Renal pelvis (tissue), 12 donors: ENCODE results near the gene MGAT4D. TPM values are rescaled to one million over a fixed set of nuclear protein-coding genes. Genes with fewer than 3 reads are reported as not detected.
A peak's percentile ranks its signal among the peaks of the same experiment; 100 is the strongest.
"Not testable (repeated sequence)": the region's sequence is repeated elsewhere in the genome, so short reads cannot be mapped to it uniquely, and the experiment has no call there.

Source experiments
- DNase-seq: peaks from one replicate; pipeline ENCODE4 v3.0.0-alpha.2; 2013
- long read RNA-seq, 16 experiments: transcript quantifications; one replicate each; lab custom pipeline, GENCODE V29; 2026
- polyA plus RNA-seq, 3 donors: library from polyadenylated mRNA; unstranded; fragments of 120-200 nt; gene quantifications; one replicate each; pipeline ENCODE4 v1.2.1, GENCODE V29; 2013; ENCODE audit not compliant: insufficient read length in 3 of 3

The MGAT4D gene
- polyA plus RNA-seq = not detected
- long read RNA-seq, donor 1 = 0 reads
- long read RNA-seq, donor 2 = 0 reads
- long read RNA-seq, donor 3 = 0 reads
- long read RNA-seq, donor 4 = 0 reads
- long read RNA-seq, donor 5 = 0 reads
- long read RNA-seq, donor 6 = 0 reads
- long read RNA-seq, donor 7, partial matches to known transcripts = 19 of 19 reads
- long read RNA-seq, donor 7, other reads (novel, unspliced or antisense) = 0 of 19 reads
- long read RNA-seq, donor 8 = 0 reads
- long read RNA-seq, donor 9 = 0 reads
- long read RNA-seq, donor 10 = 0 reads
- long read RNA-seq, donor 11 = 0 reads
- long read RNA-seq, donor 12 = 0 reads
- long read RNA-seq, donor 13 = 0 reads
- long read RNA-seq, donor 14 = 0 reads
- long read RNA-seq, donor 15 = 0 reads
- long read RNA-seq, donor 16, partial matches to known transcripts = 24 of 24 reads
- long read RNA-seq, donor 16, other reads (novel, unspliced or antisense) = 0 of 24 reads

DNA sequence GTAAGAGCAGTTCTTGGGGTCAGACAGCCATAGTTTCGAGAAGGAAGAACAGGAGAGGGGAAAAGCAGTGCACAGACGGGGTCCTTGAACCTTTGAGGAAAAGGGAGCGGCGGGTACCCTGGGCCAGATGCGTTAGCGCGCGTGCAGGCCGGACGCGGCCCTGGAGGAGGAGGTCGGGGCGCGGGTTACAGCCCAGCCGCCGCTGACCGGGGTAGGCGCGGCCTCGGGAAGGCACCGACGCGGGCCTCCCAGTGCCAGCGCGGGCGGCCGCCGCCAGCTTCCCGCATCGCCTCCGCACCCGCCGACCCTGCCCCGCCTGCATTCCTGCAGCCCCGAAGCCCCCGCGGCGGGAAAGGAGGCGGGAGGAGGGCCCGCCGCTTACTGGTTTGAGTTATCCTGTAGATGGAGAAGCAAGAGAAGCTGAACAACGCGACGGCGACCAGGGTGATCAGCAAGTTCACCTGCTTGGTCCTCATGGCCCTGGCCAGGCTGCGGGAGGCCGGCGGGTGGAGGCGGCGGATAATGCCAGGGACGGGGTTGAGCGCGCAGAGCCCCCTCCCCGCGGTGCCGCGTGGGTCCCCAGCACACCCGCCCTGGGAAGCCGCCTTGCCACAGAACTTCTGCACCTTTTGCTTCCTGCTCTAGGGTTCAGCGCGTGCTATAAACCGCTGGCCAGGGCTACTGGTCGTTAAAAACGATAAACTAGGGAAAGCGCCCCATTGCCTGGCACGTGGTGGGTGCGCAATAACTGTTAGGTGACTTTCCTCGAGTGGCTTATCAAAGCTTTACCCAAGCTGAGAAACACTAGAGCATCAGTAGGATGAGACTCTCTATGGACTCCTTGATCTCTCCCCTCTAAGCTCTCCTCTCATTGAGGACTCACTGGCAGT, at the start of gene MGAT4D:
MGAT4D (minus strand) TSS at position 547 of the 890 bp plus-strand sequence; CDS start at position 476, 71 bp downstream.
- peak; percentile 5 for DNase-seq

DNA sequence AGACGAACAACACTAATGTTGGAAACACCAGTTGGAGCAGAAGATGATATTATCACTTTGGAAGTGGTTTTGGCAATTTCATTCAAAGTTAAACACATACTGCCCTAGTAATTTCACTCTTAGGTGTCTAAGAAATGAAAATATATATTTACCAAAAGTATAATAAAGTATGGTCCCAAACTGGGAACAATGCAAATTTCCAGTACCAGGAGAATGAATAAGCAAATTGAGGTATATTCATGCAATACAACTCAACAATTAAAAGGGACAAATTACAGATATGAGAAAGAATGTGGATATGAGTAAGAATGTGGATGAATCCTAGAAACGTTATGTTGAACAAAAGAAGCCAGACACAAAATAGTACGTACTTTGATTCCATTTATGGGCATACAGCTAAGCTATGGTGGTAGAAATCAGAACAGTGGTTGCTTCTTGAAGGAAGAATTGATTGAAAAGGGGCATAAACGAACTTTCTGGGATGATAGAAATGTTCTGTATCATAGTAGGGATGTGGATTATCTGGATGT, 35.9 kb upstream of the MGAT4D start:
- DNase-seq = no peak

DNA sequence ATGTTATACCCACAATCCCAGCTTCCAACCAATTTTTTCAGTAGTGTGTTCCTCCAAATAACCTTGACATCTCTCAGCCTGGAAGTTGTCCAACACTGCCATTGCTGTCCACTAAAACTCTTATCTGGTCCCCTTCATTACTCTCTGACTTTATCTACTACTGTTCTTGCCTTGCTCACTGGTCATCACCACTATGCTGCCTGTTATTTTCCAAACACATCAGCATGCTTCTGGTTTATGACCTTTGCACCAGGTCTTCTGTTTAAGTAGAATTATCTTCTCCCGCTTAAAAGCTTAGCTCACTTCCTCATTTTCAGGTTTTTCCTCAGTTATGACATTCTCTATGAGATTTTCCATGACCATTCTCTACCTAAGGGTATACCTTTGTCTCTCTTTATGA, 31.3 kb upstream of the MGAT4D start:
- no peak for DNase-seq

GRCh38 chr4:140523857-140524742, 26.0 kb upstream of the MGAT4D start, which contains the start of gene ELMOD2:
TSS of gene ELMOD2 (plus strand) at chr4:140524168. CDS start at chr4:140525429, 1,261 bp downstream.
- DNase-seq = peak; percentile 98

DNA sequence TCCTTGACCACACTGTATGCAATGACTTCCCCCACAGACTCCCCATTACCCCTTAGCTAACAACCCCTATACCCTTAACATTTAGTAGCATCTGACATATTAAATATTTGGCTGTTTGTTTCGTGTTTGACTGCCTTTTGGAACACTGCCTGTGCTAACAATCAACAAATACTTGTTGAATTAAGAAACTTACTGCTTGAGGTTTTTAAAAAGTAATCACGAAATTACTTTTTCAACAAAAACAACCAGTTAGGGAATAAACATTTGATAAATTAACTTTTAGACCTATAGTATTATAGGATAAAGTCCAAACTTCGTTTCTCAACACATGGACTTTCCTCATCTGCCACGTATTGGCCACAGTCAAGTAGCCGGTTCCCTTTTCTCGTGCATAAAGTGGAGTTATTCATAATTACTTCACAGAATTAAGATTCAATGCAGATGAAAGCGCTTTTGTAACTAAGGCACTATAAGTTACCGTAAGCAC, 25.3 kb upstream of the MGAT4D start:
- DNase-seq = peak; percentile 5

DNA sequence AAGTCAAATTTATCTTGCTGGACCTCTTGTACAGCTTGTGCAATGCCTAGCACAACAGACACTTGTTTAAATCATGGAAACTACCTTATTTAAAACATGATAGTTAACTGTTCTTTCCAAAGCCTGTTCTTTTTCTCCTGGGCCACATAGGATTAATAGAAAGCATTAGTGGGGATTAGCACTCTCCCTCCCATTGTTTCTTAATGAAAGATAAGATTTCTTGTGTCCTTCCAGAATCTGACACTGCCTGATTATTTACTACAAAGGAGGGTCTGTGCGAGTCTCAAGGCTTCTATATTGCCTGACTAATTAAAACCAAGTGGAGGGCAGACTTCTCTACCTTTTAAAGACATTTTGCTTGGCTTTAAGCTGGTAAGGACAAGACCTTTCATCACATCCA, 17.3 kb upstream of the MGAT4D start:
- no peak for DNase-seq

DNA sequence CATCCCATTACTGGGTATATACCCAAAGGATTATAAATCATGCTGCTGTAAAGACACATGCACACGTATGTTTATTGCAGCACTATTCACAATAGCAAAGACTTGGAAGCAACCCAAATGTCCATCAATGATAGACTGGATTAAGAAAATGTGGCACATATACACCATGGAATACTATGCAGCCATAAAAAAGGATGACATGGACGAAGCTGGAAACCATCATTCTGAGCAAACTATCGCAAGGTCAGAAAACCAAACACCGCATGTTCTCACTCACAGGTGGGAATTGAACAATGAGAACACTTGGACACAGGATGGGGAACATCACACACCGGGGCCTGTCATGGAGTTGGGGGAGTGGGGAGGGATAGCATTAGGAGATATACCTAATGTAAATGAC, 15.7 kb upstream of the MGAT4D start:
- DNase-seq = not testable (repeated sequence)

DNA sequence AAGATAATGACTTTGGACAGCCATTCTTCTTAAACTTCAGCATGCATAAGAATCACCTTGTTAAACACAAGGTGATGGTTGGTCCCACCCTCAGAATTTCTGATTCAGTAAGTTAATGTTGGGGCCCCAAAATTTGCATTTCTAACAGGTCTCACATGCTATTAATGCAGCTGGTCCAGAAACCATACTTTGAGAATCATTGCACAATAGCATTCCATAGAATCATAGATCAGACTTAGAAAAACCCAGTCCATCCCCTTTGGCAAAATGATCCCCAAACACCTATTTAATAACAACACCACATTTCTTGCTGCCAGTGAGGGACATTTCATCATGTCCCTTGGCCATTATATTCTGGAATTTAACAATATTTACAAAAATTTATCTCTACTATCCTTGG, 6.2 kb upstream of the MGAT4D start:
- DNase-seq = no peak

DNA sequence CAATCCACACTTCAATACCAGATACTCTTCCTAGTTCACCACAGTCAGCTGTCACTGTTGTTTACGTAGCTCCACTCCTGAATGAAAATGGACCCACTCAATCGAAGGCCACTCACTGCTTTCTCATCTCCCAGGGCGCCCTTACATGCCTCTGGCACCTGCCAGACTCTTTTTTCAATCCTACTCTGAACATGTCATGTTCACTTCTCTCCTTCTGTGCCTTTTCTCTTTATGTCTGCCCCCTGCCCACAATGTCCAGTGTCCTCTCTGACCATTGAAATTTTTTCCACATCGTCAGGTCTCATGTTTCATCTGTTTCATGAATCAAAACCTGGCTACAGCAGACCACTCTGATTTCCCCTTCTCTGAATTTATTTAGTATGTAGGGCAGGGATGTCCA, 1.3 kb upstream of the MGAT4D start:
- DNase-seq = no peak

GRCh38 chr4:140497405-140497746, 717 bp downstream of the MGAT4D start:
- DNase-seq = peak; percentile 4

- DNase-seq = no peak
Observed at GRCh38 chr4:140485939-140486338, 12.2 kb downstream of the MGAT4D start.

DNA sequence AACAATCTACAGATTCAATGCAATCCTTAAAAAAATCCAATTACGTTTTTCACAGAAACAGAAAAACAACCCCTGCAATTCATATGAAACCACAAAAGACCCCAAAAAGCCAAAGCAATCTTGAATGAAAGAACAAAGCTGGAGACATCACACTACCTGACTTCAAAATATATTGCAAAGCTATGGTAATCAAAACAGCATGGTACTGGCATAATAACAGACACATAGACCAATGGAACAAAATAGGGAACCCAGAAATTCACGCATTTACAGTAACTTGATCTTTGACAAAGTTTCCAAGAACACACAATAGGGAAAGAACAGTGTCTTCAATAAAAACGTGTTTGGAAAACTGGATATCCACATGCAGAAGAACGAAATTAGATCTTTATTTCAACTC, 14.6 kb downstream of the MGAT4D start:
- DNase-seq = no peak

- no peak for DNase-seq
Observed at GRCh38 chr4:140472156-140472555, 25.9 kb downstream of the MGAT4D start.

DNA sequence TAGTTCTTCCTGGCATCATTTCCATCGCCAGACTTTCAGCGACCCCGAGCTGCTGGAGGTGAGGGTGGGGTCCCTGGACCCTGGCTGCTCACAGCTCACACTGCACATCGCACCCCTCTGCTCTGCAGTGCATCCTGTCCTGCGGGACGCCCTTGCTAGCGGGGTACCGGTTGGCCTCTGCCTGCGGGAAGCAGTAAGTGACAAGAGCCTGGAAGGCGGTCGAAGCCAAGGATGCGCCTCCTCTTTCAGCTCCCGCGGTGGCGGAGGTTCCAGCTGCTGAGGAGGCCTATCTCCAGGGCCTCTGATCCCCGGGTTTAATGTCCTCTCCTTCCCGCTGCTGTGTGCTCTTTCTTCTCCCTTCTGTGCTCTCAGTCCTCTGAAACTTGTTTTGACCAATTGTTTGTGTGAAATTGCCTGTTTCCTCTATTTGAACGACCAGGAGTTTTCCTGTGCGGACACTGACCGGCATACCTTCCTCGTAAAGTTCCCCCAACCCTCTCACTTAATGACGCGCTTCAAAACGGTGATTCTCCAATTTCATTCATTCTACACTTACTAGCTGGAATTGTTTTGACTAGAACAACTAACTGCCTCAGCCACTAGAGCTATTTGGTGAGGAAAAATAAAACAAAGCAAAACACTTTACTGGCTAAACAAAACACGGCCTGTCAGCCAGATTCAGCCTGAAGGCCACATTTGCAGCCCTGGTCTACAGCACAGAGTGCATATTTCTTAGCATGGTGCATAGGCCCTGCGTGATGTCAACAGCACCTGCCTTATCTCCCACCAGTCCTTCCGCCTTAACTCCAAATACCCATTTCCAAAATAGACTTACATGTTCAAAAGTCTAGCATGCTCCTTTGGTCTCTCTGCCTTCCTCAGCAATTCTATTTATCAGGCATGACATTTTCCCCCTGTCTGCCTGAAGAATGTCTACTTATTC, 28.0 kb downstream of the MGAT4D start:
- DNase-seq = peak; percentile 47

DNA sequence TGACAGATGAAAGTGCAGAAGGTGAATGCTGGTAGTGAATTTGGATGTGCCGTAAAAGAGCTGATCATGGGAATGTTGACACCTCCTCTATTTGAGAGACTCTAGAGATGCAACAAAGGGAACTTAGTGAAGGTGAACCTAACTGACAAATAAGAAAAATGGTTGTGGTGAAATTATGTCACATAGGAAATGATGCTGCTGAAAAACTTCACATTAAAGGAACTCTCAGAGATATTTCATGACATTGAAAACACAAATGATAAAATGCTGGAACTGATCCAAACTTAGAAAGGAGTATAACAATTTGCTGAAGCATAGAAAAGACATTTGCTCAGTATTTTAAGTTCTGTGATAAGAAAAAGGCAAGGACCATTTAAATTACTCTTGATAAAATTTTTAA, 31.9 kb downstream of the MGAT4D start:
- no peak for DNase-seq

DNA sequence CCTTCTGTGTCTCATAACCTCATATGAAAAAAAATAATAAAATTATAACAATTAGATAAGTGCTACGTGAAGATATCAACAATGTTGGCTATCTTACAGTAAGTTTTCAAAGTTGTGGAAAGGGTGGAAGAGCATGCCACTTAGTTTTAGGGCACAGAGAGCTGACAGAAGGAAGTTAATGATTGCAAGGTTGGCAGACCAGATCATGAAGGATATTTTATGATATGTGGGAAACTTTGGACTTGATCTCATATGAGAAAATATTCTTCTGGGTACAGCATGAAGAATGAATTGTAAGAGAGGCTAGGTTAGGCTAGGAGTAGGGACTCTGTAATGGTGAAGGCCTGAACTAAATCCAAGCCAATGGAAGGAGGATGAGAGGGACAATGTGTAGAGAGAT, 34.5 kb downstream of the MGAT4D start:
- no peak for DNase-seq

DNA sequence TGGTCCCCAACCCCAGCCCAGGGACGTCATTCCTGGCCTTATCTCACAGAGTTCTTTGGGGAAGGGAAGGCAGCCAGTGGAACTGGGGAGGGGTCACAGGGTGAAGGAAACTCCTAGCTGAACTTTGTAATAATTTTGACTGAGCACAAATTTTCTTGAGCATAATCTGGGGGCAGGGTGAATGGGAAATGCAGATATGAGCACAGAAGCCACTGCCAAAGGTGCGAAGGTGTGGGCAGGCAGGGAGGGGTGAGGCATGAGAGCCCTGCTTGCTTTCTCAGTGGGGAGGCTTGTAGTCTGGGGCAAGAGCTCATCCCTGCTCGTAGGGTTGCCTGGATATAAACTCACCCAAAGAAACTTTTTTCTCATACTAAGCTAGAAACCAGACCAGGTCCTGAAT, 34.9 kb downstream of the MGAT4D start:
- no peak for DNase-seq

DNA sequence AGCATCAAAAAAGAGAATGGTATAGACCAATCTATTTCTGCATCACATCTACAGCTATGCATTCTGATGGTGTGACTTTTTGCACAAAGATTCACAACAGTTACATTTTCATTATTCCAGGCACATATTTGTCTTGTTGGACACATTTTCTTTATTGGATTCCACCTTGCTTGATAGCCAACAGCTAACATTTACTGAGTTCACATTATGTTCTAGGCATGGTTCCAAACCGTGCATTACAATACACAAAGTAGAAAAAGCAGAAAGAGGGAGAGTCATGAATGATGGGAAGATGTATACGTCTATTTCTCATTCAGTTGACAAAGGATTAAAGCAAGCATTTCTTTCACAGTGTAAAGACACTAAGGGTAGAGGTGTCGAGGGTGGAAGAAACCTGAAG, 47.7 kb downstream of the MGAT4D start:
- no peak for DNase-seq

DNA sequence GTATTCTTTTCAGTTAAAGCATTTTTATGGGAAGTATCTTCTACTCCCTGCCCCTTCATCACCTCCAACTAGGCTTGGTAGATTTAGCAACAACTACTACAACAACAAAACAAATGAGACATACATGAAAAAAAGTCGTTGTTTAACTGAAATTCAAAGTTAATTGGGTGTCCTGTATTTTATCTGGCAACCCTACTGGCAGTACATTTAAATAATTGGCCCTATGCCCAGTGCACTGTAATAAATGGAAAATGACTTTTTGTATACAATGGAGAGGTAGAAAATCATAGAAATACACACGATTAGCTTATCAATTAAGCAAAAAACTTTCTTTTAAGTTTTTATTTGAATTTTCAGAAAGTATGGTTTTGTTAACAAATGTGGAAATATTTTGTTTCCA, 49.3 kb downstream of the MGAT4D start:
- no peak for DNase-seq

- no peak for DNase-seq
Observed at GRCh38 chr4:140448162-140448561, 49.9 kb downstream of the MGAT4D start.
